Amygdala (tissue), 56 donors: ENCODE measurements around the gene MRPS34.
"Not testable (repeated sequence)": the region's sequence is repeated elsewhere in the genome, so short reads cannot be mapped to it uniquely, and the experiment has no call there.

Experiments used
- DNase-seq, 56 donors: peaks; one replicate each; lab custom pipeline; 2025; lab: John Stamatoyannopoulos, UW

The MRPS34 gene

DNA sequence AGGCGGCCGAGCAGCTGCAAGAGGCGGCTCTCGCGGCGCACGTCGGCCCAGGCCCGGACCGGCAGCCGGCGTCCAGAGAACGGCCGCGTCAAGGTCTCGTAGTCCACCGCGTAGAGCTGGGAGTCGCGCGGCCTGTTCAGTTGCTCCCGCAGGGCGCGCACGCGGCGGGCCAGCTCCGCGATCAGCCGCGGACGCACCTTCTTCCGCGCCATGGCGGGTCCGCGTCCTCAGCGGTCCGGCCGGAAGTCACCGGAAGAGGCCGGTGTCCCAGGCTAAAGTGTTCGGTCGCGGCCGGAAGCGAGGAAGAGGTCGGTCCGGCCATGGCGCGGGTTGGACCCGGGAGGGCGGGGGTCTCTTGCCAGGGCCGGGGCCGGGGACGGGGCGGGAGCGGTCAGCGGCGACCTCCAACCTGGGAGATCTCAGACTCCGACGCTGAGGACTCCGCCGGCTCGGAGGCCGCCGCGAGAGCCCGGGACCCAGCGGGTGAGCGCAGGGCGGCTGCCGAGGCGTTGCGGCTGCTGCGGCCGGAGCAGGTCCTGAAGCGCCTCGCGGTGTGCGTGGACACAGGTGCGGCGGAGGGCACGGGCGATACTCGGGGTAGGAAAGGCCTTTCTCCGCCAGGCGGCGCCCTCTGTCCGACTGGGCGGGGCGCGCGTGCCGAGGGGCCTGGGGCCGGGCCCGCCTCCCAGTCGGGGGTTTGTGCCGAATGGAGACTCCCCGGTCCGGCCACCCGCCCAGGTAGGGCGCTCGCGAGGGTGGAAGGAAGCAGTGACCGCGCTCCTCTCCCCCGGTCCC lies at the start of gene MRPS34:
Gene MRPS34, minus strand, starts transcription at position 227 of the 795 bp plus-strand sequence. Its CDS starts 15 bp downstream, at position 212.
- peak in 53 of 56 donors; percentile 17 to 85 (median 63) for DNase-seq

DNA sequence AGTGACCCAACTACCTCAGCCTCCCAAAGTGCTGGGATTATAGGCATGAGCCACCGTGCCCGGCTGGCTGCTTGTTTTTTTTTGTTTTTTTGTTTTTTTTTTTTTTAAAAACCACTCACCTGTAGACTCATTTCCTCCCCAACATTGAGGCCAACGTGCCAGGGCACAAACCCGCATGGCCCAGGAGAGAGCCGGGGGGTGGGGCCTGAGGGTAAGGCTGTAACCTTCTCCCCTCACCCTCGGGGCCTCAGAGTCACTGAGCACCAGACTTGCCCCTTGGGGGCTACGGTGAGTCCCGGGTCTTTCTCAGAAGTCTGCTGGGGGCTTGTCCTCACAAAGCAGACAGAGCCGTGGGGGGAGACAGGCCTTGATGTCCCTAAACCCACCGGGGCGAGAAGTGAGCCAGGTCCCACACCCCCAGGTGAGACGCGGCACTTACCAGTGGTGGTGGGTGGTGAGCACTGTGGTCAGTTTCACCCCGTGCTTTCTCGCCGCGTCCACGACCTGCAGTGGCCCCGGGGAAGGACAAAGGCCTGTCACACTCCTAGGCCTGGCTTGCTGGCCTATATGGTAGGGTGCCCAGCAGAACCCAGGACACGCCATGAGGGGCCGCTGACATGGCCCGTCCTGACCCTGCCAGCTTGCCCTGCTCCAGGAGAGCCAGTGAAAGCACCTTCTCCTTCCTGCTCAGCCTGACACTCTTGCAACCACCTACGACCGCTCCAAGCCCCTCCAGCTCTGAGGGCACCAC lies 49.1 kb upstream of the MRPS34 start:
- no peak for DNase-seq

DNA sequence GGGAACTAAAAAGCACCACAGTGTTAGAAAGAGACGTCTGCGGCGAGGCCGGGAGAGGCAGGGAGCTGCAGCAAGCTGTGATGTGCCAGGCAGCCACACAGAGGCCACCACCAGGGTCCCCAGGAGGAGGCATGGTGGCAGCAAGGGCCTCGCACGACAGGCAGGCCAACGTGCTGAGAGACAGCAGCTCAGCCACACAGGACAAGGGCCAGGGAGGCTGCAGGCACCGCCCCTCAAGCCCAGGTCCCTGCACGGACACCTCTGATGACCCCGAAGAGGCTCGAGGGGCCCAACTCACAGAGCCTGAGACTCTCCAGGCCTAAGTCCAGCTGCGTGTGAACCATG lies 48.0 kb upstream of the MRPS34 start:
- no peak for DNase-seq

DNA sequence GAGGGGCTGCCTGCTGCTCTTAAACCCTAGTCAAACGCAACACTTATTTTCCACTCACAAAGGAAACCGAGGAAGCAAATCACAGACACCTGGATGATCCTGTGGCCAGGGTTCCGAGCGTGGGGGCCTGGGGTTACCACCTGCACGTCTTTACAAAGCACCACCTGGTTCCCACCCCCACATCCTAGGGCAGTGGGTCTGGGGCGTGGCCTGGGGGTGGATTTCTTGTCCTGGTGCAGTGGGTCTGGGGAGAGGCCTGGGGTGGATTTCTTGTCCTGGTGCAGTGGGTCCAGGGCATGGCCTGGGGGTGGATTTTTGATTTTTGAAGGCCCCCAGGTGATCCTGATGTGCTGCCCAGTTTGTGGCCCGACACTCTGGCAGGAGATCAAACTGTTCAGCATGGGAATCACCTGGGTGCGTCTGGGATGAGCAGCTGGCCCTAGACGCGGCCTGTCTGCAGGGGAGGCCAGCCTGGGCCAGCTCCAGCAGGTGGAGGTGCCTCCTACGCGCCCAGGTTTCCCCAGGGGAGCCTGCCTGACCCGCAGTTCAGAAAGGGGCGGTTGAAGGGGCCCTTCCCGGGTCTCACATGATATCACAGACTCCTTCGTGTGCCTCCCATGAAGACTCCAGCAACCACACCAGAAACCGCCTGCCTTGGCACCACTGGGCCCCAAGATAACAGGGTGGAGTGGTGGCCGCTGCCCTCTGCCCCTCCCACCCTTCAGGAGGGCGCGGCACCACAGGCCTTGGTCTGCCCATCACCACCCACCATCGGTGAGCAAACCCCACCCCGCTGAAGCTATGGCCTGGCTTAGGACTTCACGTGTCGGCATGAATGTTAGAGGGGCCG lies 47.4 kb upstream of the MRPS34 start:
- DNase-seq: no peak

DNA sequence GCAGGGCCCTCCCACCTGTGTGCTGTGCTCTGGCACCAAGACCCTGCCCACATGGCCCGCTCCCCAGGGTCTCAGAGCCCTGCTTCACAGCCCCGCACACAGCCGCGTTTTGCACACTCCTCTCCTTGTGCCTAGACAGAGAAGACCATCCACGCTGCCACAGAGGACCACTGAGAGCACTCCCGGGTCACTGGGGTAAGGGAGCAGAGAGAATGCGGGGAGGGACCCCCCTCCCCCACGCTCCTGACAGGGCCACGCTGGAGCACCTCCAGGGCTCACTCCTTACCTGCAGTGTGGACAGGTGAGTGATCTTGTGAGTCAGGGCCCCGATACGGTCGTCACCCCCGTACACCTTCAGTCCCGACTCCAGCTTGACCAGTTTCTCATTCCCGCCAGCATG lies 46.7 kb upstream of the MRPS34 start:
- no peak for DNase-seq

DNA sequence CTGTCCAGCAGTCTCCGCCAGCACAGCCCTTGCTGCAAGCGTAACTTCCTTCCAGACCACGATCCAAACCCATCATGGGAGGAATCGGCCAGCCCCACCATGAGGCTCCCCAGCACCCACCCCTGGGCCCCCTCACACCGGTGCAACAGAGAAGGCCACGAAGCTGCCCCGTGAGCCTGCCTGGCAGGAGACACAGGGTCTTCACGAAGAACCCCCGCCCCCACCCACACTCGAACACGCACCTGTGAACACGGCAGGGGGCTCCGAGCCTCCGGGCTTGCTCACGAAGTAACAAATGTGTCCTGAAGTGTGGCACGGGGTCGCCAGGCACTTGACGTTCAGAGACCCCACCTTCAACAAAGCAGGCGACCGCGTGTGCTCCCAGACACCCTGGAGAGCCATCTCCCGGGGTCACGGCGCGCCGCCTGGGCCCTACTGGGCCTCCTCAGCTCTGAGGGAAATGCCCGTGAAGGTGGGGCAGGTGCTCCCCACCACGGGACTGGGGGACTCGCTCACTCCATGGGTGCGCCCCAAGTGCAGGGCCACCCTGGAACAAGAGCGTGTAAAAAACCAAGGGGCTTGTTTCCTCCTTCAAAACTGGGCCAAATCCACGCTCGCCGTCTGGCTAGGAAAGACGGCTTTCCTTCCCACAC lies 46.1 kb upstream of the MRPS34 start:
- DNase-seq: no peak

DNA sequence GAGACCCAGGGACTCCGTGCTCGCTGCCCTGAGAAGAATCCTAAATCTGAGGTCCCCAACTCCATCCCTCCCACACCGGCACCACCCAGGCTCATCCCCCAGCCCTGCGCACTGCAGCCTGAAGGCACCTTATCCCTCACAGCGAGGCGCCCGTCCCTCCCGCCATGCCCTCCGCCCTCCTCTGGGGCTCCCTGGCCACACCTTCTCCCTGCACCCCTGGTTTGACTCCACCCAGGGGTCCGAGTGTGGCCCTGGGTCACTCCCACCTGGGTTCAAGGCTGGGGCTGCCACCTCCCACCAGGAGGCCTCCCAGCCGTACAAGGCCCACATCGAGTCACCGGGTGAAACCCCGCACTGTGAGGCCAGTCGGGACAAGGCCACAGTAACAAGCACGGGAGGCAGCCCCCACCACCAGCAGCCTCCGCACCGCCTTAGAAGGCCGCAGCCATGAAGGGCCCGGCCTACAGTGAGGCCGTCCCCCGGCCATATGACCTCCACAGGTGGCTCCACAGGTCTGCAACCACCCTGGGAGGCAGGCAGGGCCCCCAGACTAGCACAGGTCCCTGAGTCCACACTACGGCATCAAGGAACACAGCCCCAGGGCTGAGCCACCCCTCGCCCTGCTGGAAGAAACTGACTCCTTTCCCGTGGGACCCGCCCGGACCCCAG lies 45.4 kb upstream of the MRPS34 start:
- no peak for DNase-seq

DNA sequence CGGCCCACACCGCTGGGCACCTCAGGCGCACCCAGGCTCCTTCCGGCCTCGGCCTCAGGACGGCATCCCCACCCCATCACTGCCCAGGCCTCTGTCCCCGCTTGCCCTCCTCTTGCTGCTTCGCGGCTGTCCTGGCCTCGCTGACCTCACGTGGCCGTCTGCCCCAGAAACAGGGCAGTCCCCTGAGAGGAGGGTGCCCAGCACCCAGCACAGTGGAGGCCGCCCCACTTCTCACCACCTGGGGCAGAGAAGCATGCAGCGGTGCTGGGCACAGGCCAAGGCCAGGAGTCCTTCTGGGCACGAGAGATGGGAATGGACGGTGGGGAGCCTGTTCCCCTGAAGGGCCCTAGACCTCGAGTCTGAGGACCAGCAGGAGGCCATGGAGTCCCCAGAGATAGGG lies 44.8 kb upstream of the MRPS34 start:
- no peak for DNase-seq

DNA sequence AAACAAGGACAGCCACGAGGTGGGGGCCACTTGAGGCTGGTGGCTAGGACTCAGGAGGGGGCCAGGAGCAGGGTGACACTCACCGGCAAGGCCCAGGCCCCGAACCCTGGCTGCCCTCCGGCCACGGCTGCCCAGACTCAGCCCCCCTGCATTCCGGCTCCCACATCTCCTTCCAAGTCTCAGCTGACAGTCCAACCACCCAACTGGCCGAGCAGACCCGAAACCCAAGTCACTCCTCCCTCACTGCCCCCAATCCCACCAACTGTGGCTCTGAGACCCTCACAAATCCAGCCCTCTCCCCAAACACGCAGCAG lies 44.3 kb upstream of the MRPS34 start:
- DNase-seq: no peak

DNA sequence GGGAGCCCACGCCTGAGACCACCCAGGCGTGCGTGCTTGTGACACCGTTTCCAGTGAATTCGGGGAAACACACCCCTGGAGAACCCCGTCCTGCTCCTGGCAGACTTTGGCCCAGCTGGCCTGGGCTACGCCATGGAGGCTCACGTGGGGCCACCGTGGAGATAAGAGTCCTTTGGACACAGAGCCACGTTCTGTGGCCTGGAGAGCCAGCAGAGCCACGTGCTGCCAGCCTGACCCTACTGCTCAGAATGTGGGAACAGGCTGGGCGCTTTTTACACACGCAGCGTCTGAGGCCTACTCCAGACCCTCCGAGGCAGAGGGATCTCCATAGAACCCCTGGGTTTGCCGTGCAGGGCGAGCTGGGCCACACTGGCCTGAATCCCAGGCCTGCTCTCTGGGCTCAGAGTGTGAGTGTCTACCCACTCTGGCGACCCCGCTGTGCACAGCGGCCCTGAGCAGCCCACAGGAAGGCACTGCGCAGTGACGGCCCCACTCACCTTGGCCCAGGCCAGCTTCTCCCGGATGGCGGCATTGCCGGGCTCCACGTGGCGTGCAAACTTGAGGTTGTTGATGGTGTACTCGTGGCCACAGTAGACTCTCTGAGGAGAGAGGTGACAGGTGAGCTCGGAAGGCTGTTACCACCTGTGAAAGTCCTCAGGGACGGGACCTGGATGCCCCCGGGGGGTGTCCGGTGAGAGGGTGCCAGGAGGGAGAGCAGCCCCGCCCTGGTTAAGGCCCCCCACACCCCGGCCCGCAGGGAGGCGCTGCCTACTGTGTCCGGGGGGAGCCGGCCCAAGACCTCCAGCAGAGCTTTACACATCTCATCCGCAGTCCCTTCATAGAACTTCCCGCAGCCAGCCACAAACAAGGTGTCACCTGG lies 43.7 kb upstream of the MRPS34 start:
- DNase-seq: no peak

DNA sequence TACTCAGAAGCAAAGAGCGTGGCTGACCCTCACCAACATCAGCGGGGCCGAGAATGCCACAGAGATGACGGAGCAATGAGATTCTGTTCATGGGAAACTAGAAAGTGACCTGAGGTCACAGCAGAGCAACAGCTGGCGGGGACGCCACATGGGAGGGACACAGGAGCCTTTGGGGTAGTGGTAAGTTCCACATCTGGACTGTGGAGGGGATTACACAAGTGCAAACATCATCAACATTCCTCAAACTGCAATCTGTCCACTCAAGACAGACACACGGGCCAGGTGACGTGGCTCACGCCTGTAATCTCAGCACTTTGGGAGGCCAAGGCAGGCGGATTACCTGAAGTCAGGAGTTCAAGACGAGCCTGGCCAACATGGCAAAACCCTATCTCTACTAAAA lies 42.5 kb upstream of the MRPS34 start:
- no peak for DNase-seq

DNA sequence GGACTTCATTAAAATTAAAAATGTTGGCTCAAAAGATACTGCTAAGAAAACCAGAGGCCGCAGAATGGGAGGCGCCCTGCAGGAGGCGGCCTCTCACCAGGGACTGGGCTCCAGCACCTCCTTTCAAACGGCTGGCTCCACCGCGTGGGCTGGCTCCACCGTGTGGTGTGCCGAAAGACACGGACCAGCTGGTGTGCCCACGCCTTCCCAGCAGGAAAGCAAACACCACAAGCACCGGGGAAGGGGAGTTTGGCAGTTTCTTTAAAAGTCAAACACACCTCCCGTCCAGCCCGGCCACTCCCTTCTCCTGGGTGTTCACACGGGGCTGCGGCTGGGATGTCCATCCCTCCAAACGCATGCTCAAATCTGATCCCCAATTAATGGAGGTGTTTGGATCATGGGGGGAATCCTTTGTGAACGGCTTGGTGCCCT lies 39.8 kb upstream of the MRPS34 start:
- DNase-seq: peak in 40 of 56 donors; percentile 1 to 74 (median 42)

DNA sequence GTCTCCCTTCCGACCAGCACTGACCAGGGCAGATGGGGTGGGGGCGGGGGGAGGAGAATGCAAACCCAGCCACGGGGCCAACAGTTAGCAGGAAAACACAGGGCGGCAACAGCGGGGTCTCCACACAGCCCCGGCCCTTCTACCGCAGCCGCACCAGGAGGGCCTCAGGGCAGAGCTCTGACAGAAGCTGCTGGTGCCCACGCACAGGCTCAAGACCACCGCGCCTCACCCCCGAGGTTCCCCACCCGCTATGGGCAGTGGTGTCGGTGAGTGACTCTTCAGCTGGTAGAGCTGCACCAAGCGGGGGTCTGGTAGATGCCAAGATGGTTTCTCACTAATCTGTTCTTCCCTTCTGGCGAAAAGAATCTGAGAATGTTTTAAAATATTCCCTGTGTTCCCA lies 37.6 kb upstream of the MRPS34 start:
- no peak for DNase-seq

DNA sequence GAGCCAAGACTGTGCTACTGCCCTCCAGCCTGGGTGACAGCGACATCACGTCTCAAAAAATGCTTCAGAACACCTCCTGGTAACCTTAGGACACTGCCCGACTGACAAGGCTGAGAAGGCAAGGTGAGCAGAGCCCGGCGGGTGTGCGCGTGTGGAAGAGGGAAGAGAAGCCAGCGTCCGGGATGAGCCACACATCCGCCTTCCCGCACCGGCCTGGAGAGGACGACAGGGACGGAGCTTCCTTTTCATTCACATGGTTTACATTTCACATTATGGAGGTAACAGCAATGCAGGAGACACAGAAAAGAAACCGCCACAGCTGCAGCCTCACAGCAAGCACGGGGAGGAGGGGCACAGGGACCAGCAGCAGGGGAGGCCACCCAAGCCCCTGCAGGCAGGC lies 37.2 kb upstream of the MRPS34 start:
- DNase-seq: no peak

DNA sequence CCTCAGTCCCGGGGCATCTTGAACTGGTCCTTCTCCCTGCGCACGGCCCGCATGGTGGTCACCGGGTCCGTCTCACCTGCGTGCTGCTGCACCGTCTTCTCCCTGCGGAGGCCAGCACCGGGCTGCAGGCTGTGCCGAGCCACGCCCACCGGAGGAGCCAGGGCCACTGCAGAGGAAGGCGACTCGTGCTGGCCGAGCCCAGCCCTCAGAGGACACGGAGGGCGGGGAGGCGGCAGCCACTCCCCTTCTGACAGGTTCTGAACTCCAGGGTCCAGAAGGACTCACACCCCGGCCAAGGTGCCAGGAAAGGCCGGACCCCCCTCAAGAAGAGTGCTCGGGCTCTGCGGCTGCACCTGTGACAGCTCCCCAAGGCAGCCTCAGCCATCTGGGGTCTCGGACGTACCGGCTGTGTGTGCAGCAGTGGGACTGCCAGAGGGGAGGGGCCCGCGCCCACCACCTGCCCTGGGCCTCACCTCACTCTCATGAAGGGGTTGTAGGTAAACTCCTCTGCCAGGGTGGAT lies 36.4 kb upstream of the MRPS34 start:
- no peak for DNase-seq

DNA sequence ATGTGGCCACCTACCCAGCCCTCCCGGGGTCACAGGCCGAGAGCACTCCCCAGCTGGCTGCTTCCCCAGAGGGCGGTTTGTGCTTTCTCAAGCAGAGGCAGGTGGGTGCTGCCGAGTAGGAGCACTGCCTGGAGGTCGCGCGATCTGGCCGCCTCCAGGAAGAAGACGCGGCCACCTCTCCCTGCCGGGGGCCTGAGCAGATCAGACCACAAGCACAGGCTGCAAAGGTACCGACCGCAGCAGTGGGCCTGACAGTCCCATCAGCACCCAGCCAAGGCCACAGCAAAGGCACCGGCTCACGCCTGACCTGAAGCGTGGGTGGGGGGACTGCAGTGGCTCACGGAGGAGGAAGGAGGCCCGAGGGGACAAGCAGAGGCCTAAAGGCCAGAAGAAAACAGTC lies 35.8 kb upstream of the MRPS34 start:
- DNase-seq: no peak

DNA sequence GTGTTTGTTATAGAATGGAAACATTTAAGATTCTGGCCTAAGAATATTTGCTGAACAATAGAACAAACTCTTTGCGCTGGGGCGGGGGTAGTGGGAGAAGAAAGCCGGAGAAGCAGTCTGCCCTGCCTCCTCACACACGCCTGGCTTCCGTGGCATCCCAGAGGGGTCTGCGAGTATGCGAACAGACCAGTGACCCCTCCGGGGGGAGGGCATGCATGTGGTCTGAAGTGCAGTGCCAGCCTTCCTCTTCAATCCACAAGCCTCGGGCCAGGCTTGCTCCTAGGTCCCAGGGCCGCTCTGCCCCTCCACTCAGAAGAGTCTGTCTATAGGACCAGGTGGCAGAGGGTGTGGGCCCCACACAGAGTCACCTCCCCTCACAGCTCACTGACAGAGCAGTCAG lies 34.7 kb upstream of the MRPS34 start:
- no peak for DNase-seq

DNA sequence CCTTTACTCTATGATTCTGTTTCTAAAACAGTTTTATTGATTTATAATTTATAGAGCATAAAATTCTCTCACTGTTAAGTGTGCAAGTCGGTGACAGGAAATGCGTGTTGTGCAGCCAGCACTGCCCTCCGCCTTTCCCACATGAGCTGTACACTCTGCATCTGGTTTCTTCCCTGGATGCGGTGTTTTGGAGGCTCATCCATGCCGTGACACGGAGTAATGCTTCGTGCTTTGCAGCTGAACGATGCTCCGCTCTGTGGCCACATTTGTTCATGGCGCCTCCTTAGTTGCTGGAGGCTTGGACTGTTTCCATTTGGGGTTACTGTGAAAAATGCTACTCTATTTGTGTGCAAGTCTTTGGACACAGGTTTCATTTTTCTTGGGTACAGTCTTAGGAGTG lies 27.8 kb upstream of the MRPS34 start:
- no peak for DNase-seq

DNA sequence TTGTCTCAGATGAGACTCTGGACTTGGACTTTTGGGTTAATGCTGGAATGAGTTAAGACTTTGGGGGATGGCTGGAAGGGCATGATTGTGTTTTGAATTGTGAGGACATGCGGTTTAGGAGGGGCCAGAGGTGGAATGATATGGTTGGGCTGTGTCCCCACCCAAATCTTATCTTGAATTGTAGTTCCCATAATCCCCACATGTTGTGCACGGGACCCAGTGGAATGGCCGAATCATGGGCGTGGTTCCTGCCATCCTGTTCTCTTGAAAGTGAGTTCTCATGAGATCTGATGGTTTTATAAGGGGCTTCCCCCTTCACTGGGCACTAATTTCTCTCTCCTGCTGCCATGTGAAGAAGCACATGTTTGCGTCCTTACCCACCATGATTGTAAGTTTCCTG lies 26.3 kb upstream of the MRPS34 start:
- DNase-seq: not testable (repeated sequence)
